ENCODE results near the gene ASB11.

DNA sequence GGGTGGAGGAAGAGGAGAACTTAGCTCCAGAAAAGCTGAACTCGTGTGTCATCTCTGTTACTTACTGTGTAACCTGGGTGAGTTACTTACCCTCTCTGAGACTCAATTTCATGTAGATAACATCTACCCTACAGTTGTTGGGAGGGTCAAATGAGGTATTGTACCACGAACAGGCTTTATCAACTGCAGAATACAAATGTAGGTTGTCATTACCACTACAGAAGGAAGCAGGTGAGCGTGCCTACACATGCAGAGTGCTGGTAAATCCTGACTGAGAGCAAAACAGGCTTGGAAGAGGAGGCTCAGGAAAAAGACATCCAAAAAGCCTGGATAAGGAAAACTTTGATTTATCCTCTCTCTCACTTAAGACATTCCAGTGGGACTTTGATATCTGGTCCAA lies 12.7 kb upstream of the ASB11 start:
- no peak for TF ChIP-seq TARDBP (IDR thresholded peaks at IDR 0.05)
- no peak for TF ChIP-seq CTBP1 (IDR thresholded peaks at IDR 0.05; ENCODE audit: borderline replicate concordance)
- TF ChIP-seq ELF4 (IDR thresholded peaks at IDR 0.05): no peak
- no peak for TF ChIP-seq FOXK2 (IDR thresholded peaks at IDR 0.05)
